Keratinocyte (primary cell): ENCODE results near the gene KYNU. TPM values are rescaled to one million over a fixed set of nuclear protein-coding genes. Genes with fewer than 3 reads are reported as not detected.
"Not testable (repeated sequence)": the region's sequence is repeated elsewhere in the genome, so short reads cannot be mapped to it uniquely, and the experiment has no call there.

ENCODE experiments used
- DNase-seq: peaks from one replicate; pipeline ENCODE4 v3.0.0-alpha.2; 2011; ENCODE audit warnings: low read depth, missing footprints, low spot score
- FAIRE-seq: peaks from 2 replicates; lab custom pipeline; 2011; peaks lifted over from hg19 to GRCh38; lab: Jason Lieb, UNC
- H2AFZ ChIP-seq: 2 replicates; pipeline ENCODE4 v1.6.0; 2012; ENCODE audit warnings: low read length, control low read depth, inconsistent platforms; ENCODE audit not compliant: control insufficient read depth
- H3K27ac ChIP-seq: 2 replicates; pipeline ENCODE4 v1.5.1; 2011; ENCODE audit warnings: low read length; ENCODE audit not compliant: control insufficient read depth, insufficient read depth
- H3K27me3 ChIP-seq: 3 replicates; pipeline ENCODE4 v1.6.0; 2011; ENCODE audit warnings: low read length; ENCODE audit not compliant: control insufficient read depth, insufficient read depth; ENCODE audit errors: extremely low read depth
- H3K36me3 ChIP-seq, 2 experiments: 2 replicates in 1 of 2; 3 replicates in 1 of 2; pipeline ENCODE4 v1.5.1; 2011; ENCODE audit warnings: low read length in 2 of 2, mild to moderate bottlenecking in 1 of 2; ENCODE audit not compliant: control insufficient read depth in 2 of 2, insufficient read depth in 2 of 2; ENCODE audit errors: extremely low read depth in 1 of 2
- H3K4me1 ChIP-seq: 3 replicates; pipeline ENCODE4 v1.5.1; 2011; ENCODE audit warnings: low read length; ENCODE audit not compliant: control insufficient read depth, insufficient read depth; ENCODE audit errors: extremely low read depth
- H3K4me2 ChIP-seq: 3 replicates; pipeline ENCODE4 v1.6.0; 2011; ENCODE audit warnings: low read depth, low read length; ENCODE audit not compliant: control insufficient read depth, insufficient read depth; ENCODE audit errors: extremely low read depth
- H3K4me3 ChIP-seq, 3 experiments: fragments of 200-600 bp in 1 of 3; sonication (generic) in 1 of 3; 2 replicates in 2 of 3; 3 replicates in 1 of 3; pipeline ENCODE4 v1.5.1; 2011 to 2016; ENCODE audit warnings: low read length in 3 of 3, mild to moderate bottlenecking in 3 of 3, control low read depth in 2 of 3, inconsistent platforms in 1 of 3, low read depth in 1 of 3, mixed read lengths in 1 of 3, mixed run types in 1 of 3, moderate library complexity in 1 of 3; ENCODE audit not compliant: control insufficient read depth in 2 of 3, insufficient read depth in 2 of 3; ENCODE audit errors: extremely low read depth in 1 of 3
- H3K79me2 ChIP-seq: 2 replicates; pipeline ENCODE4 v1.6.0; 2012; ENCODE audit warnings: low read length; ENCODE audit not compliant: control insufficient read depth, insufficient read depth
- H3K9ac ChIP-seq: 3 replicates; pipeline ENCODE4 v1.6.0; 2011; ENCODE audit warnings: low read length; ENCODE audit not compliant: control insufficient read depth, insufficient read depth; ENCODE audit errors: extremely low read depth
- H3K9me1 ChIP-seq: 3 replicates; pipeline ENCODE4 v1.6.0; 2011; ENCODE audit warnings: low read length; ENCODE audit not compliant: control insufficient read depth, insufficient read depth; ENCODE audit errors: extremely low read depth
- H3K9me3 ChIP-seq: 2 replicates; pipeline ENCODE4 v1.5.1; 2012; ENCODE audit warnings: low read depth, low read length; ENCODE audit not compliant: control insufficient read depth
- H4K20me1 ChIP-seq: 3 replicates; pipeline ENCODE4 v1.6.0; 2011; ENCODE audit warnings: low read length; ENCODE audit not compliant: control insufficient read depth, insufficient read depth; ENCODE audit errors: extremely low read depth
- CTCF ChIP-seq, 3 experiments: IDR thresholded peaks in 1 of 3; conservative IDR thresholded peaks in 1 of 3; optimal IDR thresholded peaks in 1 of 3; 2 replicates in 2 of 3; 3 replicates in 1 of 3; pipeline versions ENCODE3 to v1.5.1; 2011; ENCODE audit warnings: low read length in 3 of 3, mild to moderate bottlenecking in 3 of 3, moderate library complexity in 2 of 3, control low read depth in 1 of 3, inconsistent platforms in 1 of 3; ENCODE audit not compliant: insufficient read depth in 2 of 3; ENCODE audit errors: extremely low read depth in 1 of 3
- EZH2 ChIP-seq: IDR thresholded peaks from one replicate; pipeline ENCODE4 v1.6.1; 2012; ENCODE audit warnings: inconsistent platforms, mild to moderate bottlenecking, low read length, moderate library complexity
- dilution Hi-C: fragments of 300-500 bp; cut with MboI; formaldehyde crosslinking; loops from one replicate; pipeline ENCODE4 v1.7.0; 2020; ENCODE audit warnings: low sequenced_read_pairs; ENCODE audit not compliant: extremely low pct_ligation_motif_present
- polyA plus RNA-seq, 5 experiments: library from polyadenylated mRNA; depleted of rRNA in 3 of 5; stranded (reverse) in 3 of 5; stranded (forward) in 1 of 5; unstranded in 1 of 5; fragments of >200 nt; gene quantifications; 1 replicate in 1 of 5; 2 replicates in 3 of 5; 3 replicates in 1 of 5; pipeline versions ENCODE4 v1.2.1 to v1.2.3, GENCODE V29; 2011 to 2012; ENCODE audit warnings: missing spikeins in 2 of 5, low read depth in 1 of 5, low replicate concordance in 1 of 5

Gene KYNU
- polyA plus RNA-seq, 1 donor (not counting 4 experiments of a cell fraction or from before 2014, with no cell fraction given) = 3.9 TPM

- H3K9me3 ChIP-seq = no peaks in the 10 kb centered on the region
- dilution Hi-C loops = no loop called here
- no peak for FAIRE-seq
- no peaks in the 10 kb centered on the region for H3K79me2 ChIP-seq
- no peaks in the 10 kb centered on the region for H3K9me1 ChIP-seq
- no peaks in the 10 kb centered on the region for H4K20me1 ChIP-seq
- H3K9ac ChIP-seq = no peak overlapping the region
- no peak for DNase-seq
- H3K36me3 ChIP-seq = no peaks in the 10 kb centered on the region
- H3K4me3 ChIP-seq = no peak overlapping the region
- H3K27ac ChIP-seq = no peak overlapping the region
- TF ChIP-seq EZH2 = no peak
- no peak for TF ChIP-seq CTCF (optimal IDR thresholded peaks at IDR 0.05 in 1 of 3, IDR thresholded peaks at IDR 0.05 in 1 of 3, conservative IDR thresholded peaks at IDR 0.05 in 1 of 3; ENCODE audit: extremely low read depth in 1 of 3, insufficient read depth in 2 of 3, low read length in 3 of 3)
- H2AFZ ChIP-seq = no peak overlapping the region
- no peaks in the 10 kb centered on the region for H3K27me3 ChIP-seq
- peaks cover 27% of the 10 kb centered on the region for H3K4me1 ChIP-seq
- H3K4me2 ChIP-seq = peak overlapping the region; percentile 28
Measured at GRCh38 chr2:142946941-142947340, 69.5 kb downstream of the KYNU start.

- H4K20me1 ChIP-seq, H3K36me3 ChIP-seq, H3K9me1 ChIP-seq, H2AFZ ChIP-seq, H3K4me3 ChIP-seq, H3K27ac ChIP-seq, H3K27me3 ChIP-seq, FAIRE-seq, H3K9me3 ChIP-seq, dilution Hi-C loops, H3K4me2 ChIP-seq, DNase-seq, H3K9ac ChIP-seq, H3K79me2 ChIP-seq: not testable (repeated sequence)
- peaks cover 24% of the 10 kb centered on the region for H3K4me1 ChIP-seq
Measured at GRCh38 chr2:142948723-142949122, 71.3 kb downstream of the KYNU start.

GRCh38 chr2:142950323-142950722 is 72.9 kb downstream of the KYNU start:
- H3K4me2 ChIP-seq, H3K79me2 ChIP-seq, H3K27ac ChIP-seq, H4K20me1 ChIP-seq, H3K27me3 ChIP-seq, dilution Hi-C loops, DNase-seq, H3K36me3 ChIP-seq, H3K9me3 ChIP-seq, H3K9me1 ChIP-seq, H2AFZ ChIP-seq, H3K9ac ChIP-seq, H3K4me3 ChIP-seq, FAIRE-seq: not testable (repeated sequence)
- peaks cover 13% of the 10 kb centered on the region for H3K4me1 ChIP-seq
